Measurements from ENCODE around the gene FBXL15. TPM values are rescaled to one million over a fixed set of nuclear protein-coding genes. Genes with fewer than 3 reads are reported as not detected.

Gene FBXL15
- total and polyA plus RNA-seq, 2 donors (not counting 1 experiment from before 2014, with no cell fraction given) = 15.5 to 20.7 TPM

GRCh38 chr10:102461187-102462054 lies 40.8 kb downstream of the FBXL15 start:
- TF ChIP-seq EZH2 (IDR thresholded peaks at IDR 0.05; ENCODE audit: borderline replicate concordance, insufficient read depth, low read depth, low read length, poor library complexity, severe bottlenecking) (no peak), CTCF (IDR thresholded peaks at IDR 0.05) (no peak)
- ATAC-seq (ENCODE audit: low read depth) (peak; percentile 99), DNase-seq (peak; percentile 95)
- peak overlapping the region; percentile 95 for H2AFZ ChIP-seq (ENCODE audit: insufficient read depth, low read depth, low read length, poor library complexity, severe bottlenecking)
- H3K79me2 ChIP-seq (ENCODE audit: control insufficient read depth, insufficient read depth, low read length) = peaks cover 12% of the 10 kb centered on the region
- ChIA-PET POLR2A (interaction anchor here (0.7 to 3.4 kb wide), 8 partner anchors 9 to 216 kb away, joined by 3 to 25 read pairs (median 4); partner anchors contain the start of genes C10orf95, CUEDC2, FBXL15 and GBF1), CTCF (interaction anchor here (0.8 to 4.0 kb wide), 15 partner anchors 10 to 292 kb away, joined by 3 to 36 read pairs (median 4); partner anchors contain the start of genes C10orf95, FBXL15 and SUFU)
- intact Hi-C loops (cut with micrococcal nuclease) = loop anchor here (1.0 kb wide), 6 partner anchors 11 to 181 kb away; partner anchors contain the start of genes ACTR1A, CUEDC2 and FBXL15
- peak overlapping the region; percentile 95 for H3K4me2 ChIP-seq (replicated peaks; ENCODE audit: low read depth, low read length, poor library complexity, severe bottlenecking)
- WGBS (ENCODE audit: insufficient coverage) = 1% methylated on average over 53 of the region's 54 CpGs
- H3K27me3 ChIP-seq (replicated peaks in 1 of 4; ENCODE audit: control extremely low read depth in 1 of 4, control insufficient read depth in 3 of 4, insufficient read depth in 4 of 4, low read length in 3 of 4) = peaks cover 0 to 4% (median 0%) of the 10 kb centered on the region in 4 experiments
- H3K9me3 ChIP-seq (ENCODE audit: control extremely low read depth in 1 of 3, control insufficient read depth in 2 of 3, insufficient read depth in 1 of 3, low read length in 2 of 3) = no peaks in the 10 kb centered on the region
- Mint-ChIP-seq H3K27me3 (no peaks in the 10 kb centered on the region), H3K4me3 (peak overlapping the region; percentile 85), H3K9me3 (ENCODE audit: insufficient read depth) (no peaks in the 10 kb centered on the region), H3K4me1 (peaks cover 29% of the 10 kb centered on the region), H3K27ac (peak overlapping the region; percentile 76)
- peaks cover 17 to 23% of the 10 kb centered on the region in 2 donors for H3K4me1 ChIP-seq (ENCODE audit: control insufficient read depth in 2 of 2, insufficient read depth in 2 of 2, low read length in 2 of 2)
- H3K9ac ChIP-seq (ENCODE audit: low read length) = peak overlapping the region; percentile 70
- peak overlapping the region; percentile 17 to 71 for H3K27ac ChIP-seq (ENCODE audit: low read length in 2 of 2)
- H4K20me1 ChIP-seq (ENCODE audit: control insufficient read depth, insufficient read depth, low read length, poor library complexity, severe bottlenecking) = no peaks in the 10 kb centered on the region
- H3K36me3 ChIP-seq (replicated peaks in 1 of 2; ENCODE audit: control extremely low read depth in 1 of 2, control insufficient read depth in 1 of 2, extremely low read depth in 1 of 2, insufficient read depth in 2 of 2, low read length in 1 of 2) = no peaks in the 10 kb centered on the region
- H3K4me3 ChIP-seq (ENCODE audit: control extremely low read depth in 1 of 5, extremely low read depth in 1 of 5, insufficient read depth in 1 of 5, low read depth in 2 of 5, low read length in 4 of 5) = peak overlapping the region; percentile 34 to 76 (median 68)

Data from B cell (primary cell).